H1 (cell line): ENCODE measurements around the gene TRAPPC3. TPM values are rescaled to one million over a fixed set of nuclear protein-coding genes. Genes with fewer than 3 reads are reported as not detected.

Source experiments
- CTCF ChIA-PET: fragments of 300-600 bp; sonication (Branson Sonifier 250); formaldehyde crosslinking; loops from one replicate; lab custom pipeline; 2021; ENCODE audit not compliant: partially characterized antibody; lab: Charles Lee
- POLR2A ChIA-PET: fragments of 300-600 bp; sonication (Branson Sonifier 250); formaldehyde crosslinking; loops from one replicate; lab custom pipeline; 2021; ENCODE audit warnings: inconsistent platforms; ENCODE audit not compliant: partially characterized antibody; lab: Charles Lee
- DNase-seq, 2 experiments: peaks; one replicate each; pipeline versions ENCODE4 v3.0.0 to v3.0.0-alpha.2; 2010 to 2022; ENCODE audit warnings: low spot score in 2 of 2, low read depth in 1 of 2, mixed read lengths in 1 of 2
- FAIRE-seq: peaks from 2 replicates; lab custom pipeline; 2011; peaks lifted over from hg19 to GRCh38; lab: Jason Lieb, UNC
- H2AFZ ChIP-seq: 2 replicates; pipeline ENCODE4 v1.8.1; 2012; ENCODE audit warnings: low read length, inconsistent platforms
- H2AK5ac ChIP-seq: 2 replicates; pipeline ENCODE4 v1.6.1; 2013; ENCODE audit warnings: low read depth, low read length
- H2BK120ac ChIP-seq: replicated peaks from 2 replicates; pipeline ENCODE3; 2013; ENCODE audit warnings: low read depth, low read length, inconsistent platforms
- H2BK12ac ChIP-seq: 2 replicates; pipeline ENCODE4 v1.6.1; 2013; ENCODE audit warnings: low read depth, low read length
- H2BK15ac ChIP-seq: 2 replicates; pipeline ENCODE4 v1.6.1; 2013; ENCODE audit warnings: low read length
- H2BK20ac ChIP-seq: 2 replicates; pipeline ENCODE4 v1.6.1; 2013; ENCODE audit warnings: low read length
- H2BK5ac ChIP-seq: 2 replicates; pipeline ENCODE4 v1.6.1; 2013; ENCODE audit warnings: low read depth, low read length
- H3K14ac ChIP-seq: 2 replicates; pipeline ENCODE4 v1.6.1; 2013; ENCODE audit warnings: inconsistent platforms; ENCODE audit not compliant: insufficient read length
- H3K18ac ChIP-seq: 2 replicates; pipeline ENCODE4 v1.6.1; 2013; ENCODE audit warnings: low read length; ENCODE audit errors: extremely low read depth
- H3K23ac ChIP-seq: 2 replicates; pipeline ENCODE4 v1.6.1; 2013; ENCODE audit warnings: inconsistent platforms; ENCODE audit not compliant: insufficient read length
- H3K23me2 ChIP-seq: 2 replicates; pipeline ENCODE4 v1.6.1; 2013; ENCODE audit warnings: low read depth, low read length
- H3K27ac ChIP-seq: 2 replicates; pipeline ENCODE4 v1.6.1; 2011; ENCODE audit warnings: low read depth, low read length, inconsistent platforms
- H3K27me3 ChIP-seq, 4 experiments: replicated peaks in 1 of 4; 1 replicate in 1 of 4; 2 replicates in 3 of 4; pipeline versions ENCODE4 v1.6.1 to v1.8.1; 2011 to 2013; ENCODE audit warnings: low read length in 3 of 4, mild to moderate bottlenecking in 3 of 4, inconsistent platforms in 2 of 4, mixed read lengths in 2 of 4, moderate library complexity in 1 of 4; ENCODE audit not compliant: control insufficient read depth in 3 of 4, insufficient read depth in 3 of 4; ENCODE audit errors: extremely low read depth in 1 of 4
- H3K36me3 ChIP-seq, 4 experiments: 2 replicates each; pipeline versions ENCODE4 v1.6.1 to v1.8.1; 2011 to 2013; ENCODE audit warnings: mild to moderate bottlenecking in 4 of 4, low read length in 3 of 4, moderate library complexity in 2 of 4, control low read depth in 1 of 4, inconsistent platforms in 1 of 4; ENCODE audit not compliant: insufficient read depth in 4 of 4, control insufficient read depth in 2 of 4
- H3K4ac ChIP-seq: replicated peaks from 2 replicates; pipeline ENCODE3; 2013; ENCODE audit warnings: low read length, low read depth, mixed read lengths, inconsistent platforms; ENCODE audit not compliant: insufficient read length
- H3K4me1 ChIP-seq, 4 experiments: replicated peaks in 1 of 4; 1 replicate in 1 of 4; 2 replicates in 3 of 4; pipeline versions ENCODE4 v1.6.1 to v1.8.1; 2011 to 2013; ENCODE audit warnings: low read length in 3 of 4, inconsistent platforms in 2 of 4, mixed read lengths in 1 of 4; ENCODE audit not compliant: insufficient read depth in 4 of 4, control insufficient read depth in 3 of 4
- H3K4me2 ChIP-seq, 2 experiments: 2 replicates each; pipeline versions ENCODE4 v1.6.1 to v1.8.1; 2011 to 2013; ENCODE audit warnings: low read depth in 2 of 2, low read length in 2 of 2, control low read depth in 1 of 2, inconsistent platforms in 1 of 2, mild to moderate bottlenecking in 1 of 2; ENCODE audit not compliant: insufficient read depth in 1 of 2
- H3K4me3 ChIP-seq, 4 experiments: fragments of 200-600, 300-600 bp in 1 of 4; sonication (generic), shearing (Covaris generic), sonication (Bioruptor Twin) in 1 of 4; 2 replicates each; pipeline versions ENCODE4 v1.5.1 to v1.8.1; 2011 to 2016; ENCODE audit warnings: low read length in 4 of 4, low read depth in 3 of 4, control low read depth in 2 of 4, inconsistent platforms in 2 of 4, mild to moderate bottlenecking in 2 of 4, mixed read lengths in 1 of 4, moderate library complexity in 1 of 4; ENCODE audit not compliant: insufficient read depth in 2 of 4; ENCODE audit errors: extremely low read depth in 1 of 4
- H3K56ac ChIP-seq: replicated peaks from 2 replicates; pipeline ENCODE3; 2013; ENCODE audit warnings: low read depth, mild to moderate bottlenecking, mixed read lengths, low read length, inconsistent platforms; ENCODE audit not compliant: insufficient read length
- H3K79me1 ChIP-seq: 2 replicates; pipeline ENCODE4 v1.6.1; 2013; ENCODE audit warnings: low read depth, low read length, control low read depth
- H3K79me2 ChIP-seq, 2 experiments: 2 replicates each; pipeline versions ENCODE4 v1.6.1 to v1.8.1; 2012 to 2013; ENCODE audit warnings: low read length in 2 of 2, mild to moderate bottlenecking in 2 of 2, inconsistent platforms in 1 of 2; ENCODE audit not compliant: insufficient read depth in 2 of 2, control insufficient read depth in 1 of 2
- H3K9ac ChIP-seq, 4 experiments: replicated peaks in 1 of 4; 1 replicate in 1 of 4; 2 replicates in 3 of 4; pipeline versions ENCODE4 v1.6.1 to v1.8.1; 2011 to 2013; ENCODE audit warnings: low read depth in 3 of 4, low read length in 3 of 4, control low read depth in 2 of 4, mild to moderate bottlenecking in 2 of 4, moderate library complexity in 2 of 4, inconsistent platforms in 1 of 4; ENCODE audit errors: extremely low read depth in 1 of 4
- H3K9me3 ChIP-seq, 2 experiments: 2 replicates each; pipeline versions ENCODE4 v1.6.1 to v1.8.1; 2012 to 2013; ENCODE audit warnings: mild to moderate bottlenecking in 2 of 2, moderate library complexity in 2 of 2, control low read depth in 1 of 2, inconsistent platforms in 1 of 2, low read depth in 1 of 2, low read length in 1 of 2, mixed read lengths in 1 of 2; ENCODE audit not compliant: insufficient read depth in 2 of 2
- H4K20me1 ChIP-seq, 2 experiments: replicated peaks in 1 of 2; 2 replicates each; pipeline versions ENCODE3 to v1.8.1; 2011 to 2013; ENCODE audit warnings: inconsistent platforms in 2 of 2, low read length in 2 of 2, mild to moderate bottlenecking in 1 of 2; ENCODE audit not compliant: insufficient read depth in 2 of 2, control insufficient read depth in 1 of 2
- H4K5ac ChIP-seq: 2 replicates; pipeline ENCODE4 v1.6.1; 2013; ENCODE audit warnings: low read length, low read depth, mixed read lengths, inconsistent platforms; ENCODE audit not compliant: insufficient read length
- H4K8ac ChIP-seq: 2 replicates; pipeline ENCODE4 v1.8.0; 2013; ENCODE audit warnings: mild to moderate bottlenecking, moderate library complexity, low read length, inconsistent platforms; ENCODE audit not compliant: insufficient read depth; ENCODE audit errors: extremely low read depth
- H4K91ac ChIP-seq: replicated peaks from 2 replicates; pipeline ENCODE3; 2013; ENCODE audit warnings: low read length, mixed read lengths, inconsistent platforms; ENCODE audit not compliant: insufficient read length
- BCL11A ChIP-seq, 2 experiments: IDR thresholded peaks; one replicate each; pipeline ENCODE4 v1.6.1; 2011; ENCODE audit warnings: low read depth in 2 of 2, low read length in 2 of 2, mild to moderate bottlenecking in 2 of 2
- EGR1 ChIP-seq: IDR thresholded peaks from 2 replicates; pipeline ENCODE4 v1.6.1; 2011; ENCODE audit warnings: low read depth, low read length, borderline replicate concordance
- GTF2F1 ChIP-seq: IDR thresholded peaks from 2 replicates; pipeline ENCODE4 v1.6.1; 2012; ENCODE audit warnings: low read depth, low read length, improper control_type of control experiment, borderline replicate concordance
- KDM1A ChIP-seq: fragments of 200-600, 300-600 bp; sonication (generic); IDR thresholded peaks from 2 replicates; pipeline ENCODE4 v1.7.1; 2016; ENCODE audit warnings: mild to moderate bottlenecking, low read length, borderline replicate concordance
- RAD21 ChIP-seq, 2 experiments: IDR thresholded peaks in 1 of 2; conservative IDR thresholded peaks in 1 of 2; 2 replicates each; pipeline ENCODE4 v1.6.1; 2011; ENCODE audit warnings: low read depth in 2 of 2, low read length in 2 of 2, improper control_type of control experiment in 1 of 2, inconsistent platforms in 1 of 2, mild to moderate bottlenecking in 1 of 2, moderate library complexity in 1 of 2
- SAP30 ChIP-seq: fragments of 300-600 bp; sonication (generic); IDR thresholded peaks from 2 replicates; pipeline ENCODE4 v1.7.1; 2012; ENCODE audit warnings: low read length, moderate library complexity, mild to moderate bottlenecking, inconsistent platforms; ENCODE audit not compliant: insufficient read depth, insufficient replicate concordance
- SIRT6 ChIP-seq: IDR thresholded peaks from one replicate; pipeline ENCODE4 v1.7.1; 2012; ENCODE audit warnings: low read length, inconsistent platforms
- SP1 ChIP-seq: IDR thresholded peaks from 2 replicates; pipeline ENCODE4 v1.6.1; 2011; ENCODE audit warnings: low read depth, low read length
- TAF1 ChIP-seq: IDR thresholded peaks from 2 replicates; pipeline ENCODE4 v1.6.1; 2011; ENCODE audit warnings: mild to moderate bottlenecking, low read depth, low read length
- WGBS, 2 experiments: shearing (Covaris generic) in 1 of 2; methylation state at CpG; one replicate each; pipeline versions ENCODE4 v1.1.6 to v1.1.7; 2013 to 2015; ENCODE audit warnings: low lambda C conversion rate in 2 of 2, mixed read lengths in 2 of 2, inconsistent platforms in 1 of 2, low coverage in 1 of 2, missing lambda C conversion rate in 1 of 2; ENCODE audit not compliant: insufficient replicate concordance in 2 of 2, insufficient coverage in 1 of 2, insufficient read length in 1 of 2; ENCODE audit errors: extremely low coverage in 1 of 2, missing lambda C conversion rate in 1 of 2; 5-methylcytosine and 5-hydroxymethylcytosine counted together
- polyA plus RNA-seq, 7 experiments: library from polyadenylated mRNA; depleted of rRNA in 3 of 7; stranded (reverse) in 5 of 7; unstranded in 2 of 7; fragments of >200 nt in 5 of 7; fragments of 200-250 nt in 2 of 7; gene quantifications; 1 replicate in 5 of 7; 2 replicates in 1 of 7; 4 replicates in 1 of 7; pipeline versions ENCODE4 v1.2.1 to v1.2.3, GENCODE V29; 2011 to 2013; ENCODE audit warnings: missing spikeins in 2 of 7, mixed read lengths in 2 of 7
- total RNA-seq: library from RNA; stranded (reverse); fragmentation: NEBNext Ultra II Directional; extraction: Animal tissue kit (Norgen Biotek cat#: 25700); gene quantifications from 2 replicates; pipeline ENCODE4 v1.2.1, GENCODE V29; 2021

The TRAPPC3 gene
- total and polyA plus RNA-seq, 2 of the 8 experiments (the other 6 are each of a cell fraction or from before 2014, with no cell fraction given): 47.8 to 51.0 TPM

- no peak overlapping the region for H2AFZ ChIP-seq
- POLR2A ChIA-PET: interaction anchor here (0.6 to 1.5 kb wide), 5 partner anchors 8 to 403 kb away, joined by 3 to 6 read pairs (median 3); no protein-coding TSS in a partner anchor
- H2AK5ac ChIP-seq: no peak overlapping the region
- no peaks in the 10 kb centered on the region for H3K27me3 ChIP-seq
- H2BK15ac ChIP-seq: no peak overlapping the region
- FAIRE-seq (no peak), DNase-seq (no peak)
- H2BK20ac ChIP-seq: no peak overlapping the region
- no peak overlapping the region for H3K56ac ChIP-seq
- no peak overlapping the region for H3K4me2 ChIP-seq
- H4K91ac ChIP-seq: no peak overlapping the region
- no peak overlapping the region for H3K4me3 ChIP-seq
- H3K23me2 ChIP-seq: no peaks in the 10 kb centered on the region
- no peaks in the 10 kb centered on the region for H4K20me1 ChIP-seq
- WGBS, 2 experiments: 93% methylated on average over 8 of the region's 9 CpGs; no CpG with 5 or more reads in 1 of the 2 experiments
- no peak overlapping the region for H3K18ac ChIP-seq
- no peak overlapping the region for H3K23ac ChIP-seq
- no peak overlapping the region for H3K4ac ChIP-seq
- TF ChIP-seq TAF1: no peak
- TF ChIP-seq BCL11A (IDR thresholded peaks at IDR 0.05; ENCODE audit: low read depth in 2 of 2, low read length in 2 of 2): no peak
- TF ChIP-seq EGR1: no peak
- no peak for TF ChIP-seq RAD21 (IDR thresholded peaks at IDR 0.05 in 1 of 2, conservative IDR thresholded peaks at IDR 0.05 in 1 of 2; ENCODE audit: low read depth in 2 of 2, low read length in 2 of 2)
- no peak for TF ChIP-seq GTF2F1
- no peak for TF ChIP-seq SP1
- TF ChIP-seq KDM1A: no peak
- TF ChIP-seq SIRT6: no peak
- no peak for TF ChIP-seq SAP30
- TF ChIP-seq, all 59 proteins: peak for 0
- Histone ChIP-seq H3K36me3 (no peaks in the 10 kb centered on the region), H3K79me1 (no peaks in the 10 kb centered on the region), H4K8ac (peak overlapping the region; percentile 57; the same call in 1 of the 2 replicates), H3K14ac (no peak overlapping the region), H2BK120ac (no peak overlapping the region), H3K79me2 (no peaks in the 10 kb centered on the region), H3K9ac (no peak overlapping the region), H3K9me3 (no peaks in the 10 kb centered on the region), H4K5ac (no peak overlapping the region), H2BK5ac (no peak overlapping the region; the same call in 1 of the 2 replicates), H3K27ac (no peak overlapping the region), H2BK12ac (no peak overlapping the region), H3K4me1 (no peaks in the 10 kb centered on the region)
- CTCF ChIA-PET: interaction anchor here (1.0 to 32.6 kb wide), 7 partner anchors 11 to 202 kb away, joined by 3 to 738 read pairs (median 4); partner anchors contain the start of gene TRAPPC3
Measured at GRCh38 chr1:36107394-36107793, 41.9 kb downstream of the TRAPPC3 start.
